HG02588 (cell line): ENCODE data around the gene RABGAP1L.
"Not testable (repeated sequence)": the region's sequence is repeated elsewhere in the genome, so short reads cannot be mapped to it uniquely, and the experiment has no call there.

Experiments
- ATAC-seq: cut with Tn5 transposase; IDR thresholded peaks from one replicate; pipeline ENCODE4 v1.9.1; 2021; ENCODE audit warnings: mild to moderate bottlenecking, moderate library complexity; ENCODE audit not compliant: unreplicated experiment

Gene RABGAP1L

GRCh38 chr1:174238845-174239501, 79.7 kb downstream of the RABGAP1L start:
- not testable (repeated sequence) for ATAC-seq

- no peak for ATAC-seq
Measured at GRCh38 chr1:174239541-174239940, 80.2 kb downstream of the RABGAP1L start.

- no peak for ATAC-seq
Measured at GRCh38 chr1:174242856-174243255, 83.5 kb downstream of the RABGAP1L start.

GRCh38 chr1:174243451-174244000, 84.2 kb downstream of the RABGAP1L start:
- ATAC-seq = no peak

GRCh38 chr1:174244017-174244416, 84.7 kb downstream of the RABGAP1L start:
- ATAC-seq = no peak

GRCh38 chr1:174247472-174247871, 88.2 kb downstream of the RABGAP1L start:
- ATAC-seq = no peak

- no peak for ATAC-seq
Measured at GRCh38 chr1:174248041-174248440, 88.7 kb downstream of the RABGAP1L start.

GRCh38 chr1:174256386-174256785, 97.1 kb downstream of the RABGAP1L start:
- ATAC-seq = not testable (repeated sequence)

- ATAC-seq = no peak
Measured at GRCh38 chr1:174258148-174258550, 98.8 kb downstream of the RABGAP1L start.

GRCh38 chr1:174262349-174263241, 103.3 kb downstream of the RABGAP1L start:
- ATAC-seq = no peak

- no peak for ATAC-seq
Measured at GRCh38 chr1:174265282-174265681, 106.0 kb downstream of the RABGAP1L start.

- ATAC-seq = no peak
Measured at GRCh38 chr1:174266476-174266875, 107.2 kb downstream of the RABGAP1L start.

GRCh38 chr1:174266991-174267612, 107.8 kb downstream of the RABGAP1L start:
- no peak for ATAC-seq

- ATAC-seq = no peak
Measured at GRCh38 chr1:174269989-174270651, 110.8 kb downstream of the RABGAP1L start.

GRCh38 chr1:174273190-174273589, 113.9 kb downstream of the RABGAP1L start:
- ATAC-seq = no peak

- ATAC-seq = no peak
Measured at GRCh38 chr1:174273776-174274175, 114.5 kb downstream of the RABGAP1L start.

- no peak for ATAC-seq
Measured at GRCh38 chr1:174274452-174274851, 115.1 kb downstream of the RABGAP1L start.

- no peak for ATAC-seq
Measured at GRCh38 chr1:174274884-174275283, 115.6 kb downstream of the RABGAP1L start.

- peak; percentile 65 for ATAC-seq
Measured at GRCh38 chr1:174276087-174276486, 116.8 kb downstream of the RABGAP1L start.

GRCh38 chr1:174284052-174284451, 124.7 kb downstream of the RABGAP1L start:
- ATAC-seq = no peak

- no peak for ATAC-seq
Measured at GRCh38 chr1:174286042-174286441, 126.7 kb downstream of the RABGAP1L start.
